IPS-18c (cell line): ENCODE results near the gene CAPZA1.
"Not testable (repeated sequence)": the region's sequence is repeated elsewhere in the genome, so short reads cannot be mapped to it uniquely, and the experiment has no call there.

Source experiments
- H3K4me3 ChIP-seq: 2 replicates; pipeline ENCODE4 v1.7.0; 2013; ENCODE audit warnings: low read depth, mild to moderate bottlenecking, low read length, moderate library complexity; ENCODE audit not compliant: insufficient read depth
- H3K9me3 ChIP-seq: one replicate; pipeline ENCODE4 v1.6.1; 2013; ENCODE audit warnings: mild to moderate bottlenecking, low read length, moderate library complexity; ENCODE audit not compliant: control insufficient read depth, insufficient read depth

The CAPZA1 gene

GRCh38 chr1:112620377-112620695 is 704 bp downstream of the CAPZA1 start:
- peaks cover 2% of the 10 kb centered on the region for H3K9me3 ChIP-seq
- H3K4me3 ChIP-seq, result peak overlapping the region; percentile 100

DNA sequence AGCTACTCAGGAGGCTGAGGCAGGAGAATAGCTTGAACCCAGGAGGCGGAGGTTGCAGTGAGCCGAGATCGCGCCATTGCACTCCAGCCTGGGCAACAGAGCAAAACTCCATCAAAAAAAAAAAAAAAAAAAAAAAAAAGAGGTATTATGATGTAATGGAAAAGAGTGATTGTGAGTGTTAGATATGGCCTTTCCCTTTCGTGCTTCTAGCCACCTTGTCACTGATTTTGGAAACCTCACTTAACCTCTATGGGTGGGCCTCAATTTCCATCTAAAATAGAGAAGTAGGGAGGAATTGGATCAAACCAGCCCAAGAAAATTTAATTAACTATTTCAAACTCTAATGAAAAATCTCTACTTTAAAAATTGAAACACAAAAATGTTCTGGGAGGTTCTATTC is 4.9 kb downstream of the CAPZA1 start:
- not testable (repeated sequence) for H3K9me3 ChIP-seq, H3K4me3 ChIP-seq

DNA sequence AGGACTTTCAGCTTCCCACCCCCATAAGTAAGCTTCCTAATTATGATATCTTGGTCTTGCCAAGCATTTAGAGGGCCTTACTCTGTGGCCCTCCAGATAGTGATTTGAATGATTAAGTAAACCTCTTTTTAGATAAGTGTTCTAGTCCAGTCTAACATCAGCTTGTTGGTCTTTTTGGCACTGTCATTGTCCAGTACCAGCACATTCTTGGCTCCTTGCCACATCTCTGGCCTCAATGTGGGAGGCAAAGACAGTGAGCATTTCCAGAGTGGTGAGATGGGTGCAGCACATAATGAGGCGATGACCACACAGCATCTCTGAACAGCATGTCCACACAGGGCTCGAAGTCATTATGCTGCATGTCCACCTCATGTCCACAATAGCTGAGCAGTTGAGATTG is 6.1 kb downstream of the CAPZA1 start:
- peaks cover 2% of the 10 kb centered on the region for H3K9me3 ChIP-seq
- H3K4me3 ChIP-seq, result no peak overlapping the region

GRCh38 chr1:112626193-112626592 is 6.6 kb downstream of the CAPZA1 start:
- Histone ChIP-seq H3K9me3 (peaks cover 2% of the 10 kb centered on the region), H3K4me3 (no peak overlapping the region)

DNA sequence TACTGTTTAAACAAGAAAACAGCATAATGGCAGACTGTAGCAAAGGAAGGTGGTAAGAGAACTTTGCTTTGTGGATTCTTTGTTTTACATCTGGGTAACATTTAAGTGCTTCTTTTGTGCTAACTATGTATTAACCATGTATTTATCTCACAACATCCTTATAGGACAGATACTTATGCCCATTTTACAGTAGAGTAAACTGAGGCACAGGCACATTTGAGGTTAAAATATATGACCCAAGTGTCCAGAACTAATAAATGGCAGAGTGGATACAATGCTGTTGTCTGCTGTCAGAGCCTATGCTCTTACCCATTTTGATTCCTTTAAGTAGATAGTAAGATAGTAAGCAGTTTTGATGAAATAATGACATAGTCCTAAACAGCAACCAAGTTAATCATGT is 7.3 kb downstream of the CAPZA1 start:
- no peaks in the 10 kb centered on the region for H3K9me3 ChIP-seq
- H3K4me3 ChIP-seq, result no peak overlapping the region

DNA sequence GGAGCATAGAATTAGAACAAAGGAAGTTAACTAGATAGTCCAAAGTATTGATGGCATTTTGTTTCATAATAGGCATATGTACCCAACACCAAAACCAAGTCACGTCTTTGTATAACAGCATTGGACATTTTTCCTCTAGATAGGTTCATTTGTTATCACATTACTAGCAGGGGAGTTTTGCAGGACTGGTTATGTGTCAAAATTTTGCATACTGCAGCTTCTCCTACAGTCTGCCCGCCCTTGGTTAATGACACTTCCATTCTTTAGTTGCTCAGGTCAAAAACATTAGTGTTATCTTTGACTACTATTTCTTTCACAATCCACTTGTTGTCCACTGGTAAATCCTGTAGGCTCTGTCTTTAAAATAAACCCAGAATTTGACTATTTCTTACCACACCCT is 8.9 kb downstream of the CAPZA1 start:
- Histone ChIP-seq H3K4me3 (no peak overlapping the region), H3K9me3 (no peaks in the 10 kb centered on the region)

- H3K9me3 ChIP-seq, result no peaks in the 10 kb centered on the region
- H3K4me3 ChIP-seq, result no peak overlapping the region
Observed at GRCh38 chr1:112629256-112629655, 9.6 kb downstream of the CAPZA1 start.

DNA sequence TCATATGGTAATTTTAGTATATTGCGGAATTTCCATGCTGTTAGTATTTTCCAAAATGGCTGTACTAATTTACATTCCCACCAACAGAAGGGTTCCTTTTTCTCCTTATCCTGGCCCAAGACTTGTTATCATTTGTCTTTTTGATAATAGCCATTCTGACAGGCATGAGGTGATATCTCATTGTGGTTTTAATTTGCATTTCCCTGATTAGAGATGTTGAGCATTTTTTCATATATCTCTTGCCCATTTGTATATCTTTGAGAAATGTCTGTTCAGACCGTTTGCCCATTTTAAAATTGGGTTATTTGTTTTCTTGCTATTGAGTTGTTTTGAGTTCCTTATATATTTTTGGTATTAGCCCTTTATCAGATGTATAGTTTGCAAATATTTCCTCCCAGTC is 14.0 kb downstream of the CAPZA1 start:
- H3K4me3 ChIP-seq, result no peak overlapping the region
- no peaks in the 10 kb centered on the region for H3K9me3 ChIP-seq

- no peak overlapping the region for H3K4me3 ChIP-seq
Observed at GRCh38 chr1:112634367-112634766, 14.7 kb downstream of the CAPZA1 start.

GRCh38 chr1:112636056-112636455 is 16.4 kb downstream of the CAPZA1 start:
- Histone ChIP-seq H3K9me3 (no peaks in the 10 kb centered on the region), H3K4me3 (no peak overlapping the region)

More at GRCh38 chr1:112634367-112634766, 14.7 kb downstream of the CAPZA1 start:
- no peaks in the 10 kb centered on the region for H3K9me3 ChIP-seq

GRCh38 chr1:112636597-112637253 is 17.1 kb downstream of the CAPZA1 start:
- Histone ChIP-seq H3K9me3 (no peaks in the 10 kb centered on the region), H3K4me3 (no peak overlapping the region)

- no peak overlapping the region for H3K4me3 ChIP-seq
- no peaks in the 10 kb centered on the region for H3K9me3 ChIP-seq
Observed at GRCh38 chr1:112637254-112638109, 17.9 kb downstream of the CAPZA1 start.

GRCh38 chr1:112638110-112638428 is 18.4 kb downstream of the CAPZA1 start:
- Histone ChIP-seq H3K4me3 (no peak overlapping the region), H3K9me3 (no peaks in the 10 kb centered on the region)

GRCh38 chr1:112640437-112640836 is 20.8 kb downstream of the CAPZA1 start:
- H3K9me3 ChIP-seq, H3K4me3 ChIP-seq: not testable (repeated sequence)

DNA sequence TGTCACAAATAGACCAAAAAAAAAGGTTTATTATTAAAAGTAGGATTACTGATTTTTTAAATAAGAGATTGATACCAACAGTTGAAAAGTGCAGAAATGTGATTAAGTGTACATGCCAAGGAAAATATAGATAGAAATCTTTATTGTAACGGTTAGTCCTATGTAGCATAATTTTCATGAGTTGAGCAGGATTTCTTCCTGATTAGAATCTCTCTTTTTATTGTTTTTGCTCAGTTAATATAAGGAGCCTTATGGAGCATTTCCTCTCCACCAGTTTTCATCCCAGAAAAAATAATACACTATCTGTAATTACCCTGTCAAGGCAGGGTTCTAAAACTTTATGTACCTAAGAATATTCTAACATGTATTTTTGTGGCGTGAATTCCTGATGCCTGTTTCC is 23.4 kb downstream of the CAPZA1 start:
- Histone ChIP-seq H3K4me3 (no peak overlapping the region), H3K9me3 (no peaks in the 10 kb centered on the region)

DNA sequence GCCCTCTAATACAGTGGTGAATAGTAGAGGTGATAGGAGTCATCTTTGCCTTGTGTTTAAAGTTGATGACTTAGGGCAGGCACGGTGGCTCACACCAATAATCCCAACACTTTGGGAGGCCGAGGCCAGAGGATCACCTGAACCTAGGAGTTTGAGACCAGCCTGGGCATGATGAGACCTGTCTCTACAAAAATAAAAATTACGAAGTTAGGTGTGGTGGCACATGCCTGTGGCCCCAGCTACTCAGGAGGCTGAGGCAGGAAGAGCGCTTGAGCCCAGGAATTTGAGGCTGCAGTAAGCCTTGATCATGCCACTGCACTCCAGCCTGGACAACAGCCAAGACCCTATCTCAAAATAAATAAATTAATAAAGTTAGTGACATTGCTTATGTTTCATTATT is 26.6 kb downstream of the CAPZA1 start:
- Histone ChIP-seq H3K9me3 (no peaks in the 10 kb centered on the region), H3K4me3 (no peak overlapping the region)

- H3K9me3 ChIP-seq, result no peaks in the 10 kb centered on the region
- H3K4me3 ChIP-seq, result no peak overlapping the region
Observed at GRCh38 chr1:112651205-112651604, 31.6 kb downstream of the CAPZA1 start.

DNA sequence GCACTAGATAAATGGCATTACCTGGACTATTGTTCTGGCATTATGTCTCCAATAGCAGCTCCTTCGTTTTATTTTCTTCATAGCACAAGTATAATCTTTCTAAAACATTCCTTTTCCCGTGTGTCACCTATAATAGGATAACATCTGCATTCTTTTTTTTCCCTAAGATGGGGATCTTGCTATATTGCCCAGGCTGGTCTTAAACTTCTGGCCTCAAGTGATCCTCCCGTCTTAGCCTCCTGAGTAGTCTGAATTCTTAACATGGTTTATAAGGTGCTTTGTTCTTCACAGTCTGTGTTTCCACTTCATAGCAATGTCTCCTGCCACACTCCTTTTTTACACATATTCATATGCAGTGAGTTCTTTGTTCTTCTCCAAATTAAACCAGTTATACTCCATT is 46.2 kb downstream of the CAPZA1 start:
- no peak overlapping the region for H3K4me3 ChIP-seq
- no peaks in the 10 kb centered on the region for H3K9me3 ChIP-seq

DNA sequence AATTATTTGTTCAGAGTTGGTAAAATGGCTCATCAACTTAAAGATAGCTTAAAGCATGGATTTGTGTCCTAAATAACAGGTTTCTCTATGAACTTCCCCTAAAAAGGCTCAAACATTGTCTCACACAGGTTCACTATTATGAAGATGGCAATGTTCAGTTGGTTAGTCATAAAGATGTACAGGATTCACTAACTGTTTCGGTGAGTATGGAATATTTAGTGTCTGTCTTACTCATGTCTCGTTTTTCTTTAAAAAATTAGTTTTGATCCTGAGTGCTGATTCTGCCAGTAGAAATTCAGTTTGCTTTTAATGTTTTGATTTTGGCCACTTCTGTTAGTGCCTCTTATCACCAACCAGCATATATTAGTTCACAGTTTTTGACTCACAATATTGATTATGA is 47.3 kb downstream of the CAPZA1 start:
- no peak overlapping the region for H3K4me3 ChIP-seq
- no peaks in the 10 kb centered on the region for H3K9me3 ChIP-seq
